Measurements from ENCODE around the gene TMEM266. TPM values are rescaled to one million over a fixed set of nuclear protein-coding genes. Genes with fewer than 3 reads are reported as not detected.

TMEM266 gene
- total RNA-seq, 2 experiments from 2014 or later = not detected

DNA sequence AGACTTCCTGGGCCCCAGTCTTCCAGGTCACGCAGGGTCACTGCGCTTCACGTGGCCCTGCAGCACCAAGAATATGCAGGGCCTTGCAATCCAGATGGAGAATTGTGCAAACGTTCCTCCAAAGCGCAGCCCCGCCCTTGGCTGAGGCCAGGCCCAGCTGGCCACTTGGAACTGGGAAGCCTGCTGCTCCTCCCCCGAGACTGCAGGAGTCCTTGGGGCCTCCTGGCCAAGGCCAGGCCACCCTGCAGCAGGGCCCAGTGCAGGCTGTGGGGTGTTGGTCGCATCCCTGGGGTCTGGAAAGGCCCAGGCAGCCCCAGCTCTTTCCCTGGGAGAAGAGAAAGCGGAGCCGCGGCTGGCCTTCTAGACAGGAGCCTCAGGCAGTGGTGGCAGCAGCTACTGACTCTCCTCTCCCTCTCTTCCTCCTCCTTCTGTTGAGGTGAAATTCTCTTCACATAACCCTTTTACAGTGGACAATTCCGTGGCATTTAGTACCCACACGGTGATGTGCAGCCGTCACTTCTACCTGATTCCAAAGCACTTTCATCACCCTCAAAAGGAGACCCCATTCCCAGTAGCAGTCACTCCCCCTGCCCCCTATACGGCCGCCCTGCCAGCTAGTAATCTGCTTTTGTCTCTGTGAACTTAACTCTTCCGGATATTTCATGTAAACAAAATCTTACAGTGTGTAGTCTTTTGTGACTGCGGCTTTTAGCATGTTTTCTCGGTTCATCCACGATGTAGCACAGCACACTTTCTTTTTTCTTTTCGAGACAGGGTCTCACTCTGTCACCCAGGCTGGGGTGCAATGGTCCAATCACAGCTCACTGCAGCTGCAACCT, 103.9 kb downstream of the TMEM266 start:
- Histone ChIP-seq H3K4me3 (ENCODE audit: low read length) (no peak overlapping the region), H3K9me3 (ENCODE audit: control insufficient read depth in 1 of 2, insufficient read depth in 1 of 2, low read length in 2 of 2) (no peaks in the 10 kb centered on the region), H3K36me3 (ENCODE audit: insufficient read depth, low read length) (no peaks in the 10 kb centered on the region), H3K4me1 (ENCODE audit: insufficient read depth, low read length) (no peaks in the 10 kb centered on the region), H3K27ac (ENCODE audit: low read depth in 1 of 2, low read length in 2 of 2) (no peak overlapping the region), H3K27me3 (ENCODE audit: control insufficient read depth in 1 of 2, insufficient read depth in 2 of 2, low read length in 2 of 2) (no peaks in the 10 kb centered on the region)
- no peak for TF ChIP-seq CTCF (IDR thresholded peaks at IDR 0.05)
- Mint-ChIP-seq H3K36me3 (ENCODE audit: low read depth) (no peaks in the 10 kb centered on the region), H3K27me3 (no peaks in the 10 kb centered on the region), H3K4me3 (no peak overlapping the region), H3K9me3 (no peaks in the 10 kb centered on the region), H3K27ac (no peak overlapping the region), H3K4me1 (ENCODE audit: low read depth) (no peaks in the 10 kb centered on the region)
- intact Hi-C loops (cut with DNase I, micrococcal nuclease) = no loop called here
- POLR2A ChIA-PET = no interaction called here
- ATAC-seq (ENCODE audit: poor library complexity) (no peak), DNase-seq (no peak)
- CTCF ChIA-PET = no interaction called here

- no peaks in the 10 kb centered on the region for H3K4me1 Mint-ChIP-seq (ENCODE audit: low read depth)
- Histone ChIP-seq H3K4me3 (ENCODE audit: low read length) (no peak overlapping the region), H3K36me3 (ENCODE audit: insufficient read depth, low read length) (no peaks in the 10 kb centered on the region), H3K9me3 (ENCODE audit: control insufficient read depth in 1 of 2, insufficient read depth in 1 of 2, low read length in 2 of 2) (no peaks in the 10 kb centered on the region), H3K27me3 (ENCODE audit: control insufficient read depth in 1 of 2, insufficient read depth in 2 of 2, low read length in 2 of 2) (no peaks in the 10 kb centered on the region), H3K4me1 (ENCODE audit: insufficient read depth, low read length) (no peaks in the 10 kb centered on the region), H3K27ac (ENCODE audit: low read depth in 1 of 2, low read length in 2 of 2) (no peak overlapping the region)
- no peak for DNase-seq
- no peak overlapping the region for H3K27ac Mint-ChIP-seq
- ChIA-PET POLR2A (no interaction called here), CTCF (no interaction called here)
- H3K27me3 Mint-ChIP-seq = no peaks in the 10 kb centered on the region
- H3K36me3 Mint-ChIP-seq (ENCODE audit: low read depth) = no peaks in the 10 kb centered on the region
- no peaks in the 10 kb centered on the region for H3K9me3 Mint-ChIP-seq
- no peak for ATAC-seq (ENCODE audit: poor library complexity)
- no peak for TF ChIP-seq CTCF (IDR thresholded peaks at IDR 0.05)
- H3K4me3 Mint-ChIP-seq = no peak overlapping the region
- intact Hi-C loops (cut with DNase I, micrococcal nuclease) = no loop called here
These were observed 104.8 kb downstream of the TMEM266 start for GRCh38 chr15:76164602-76165001.

- ChIA-PET CTCF (no interaction called here), POLR2A (no interaction called here)
- H3K27me3 Mint-ChIP-seq = no peaks in the 10 kb centered on the region
These were observed 106.2 kb downstream of the TMEM266 start for GRCh38 chr15:76165951-76166350.

More at GRCh38 chr15:76165951-76166350, 106.2 kb downstream of the TMEM266 start:
- DNase-seq = no peak
- TF ChIP-seq CTCF (IDR thresholded peaks at IDR 0.05) = no peak
- Mint-ChIP-seq H3K27ac (no peak overlapping the region), H3K4me1 (ENCODE audit: low read depth) (no peaks in the 10 kb centered on the region), H3K4me3 (no peak overlapping the region), H3K9me3 (no peaks in the 10 kb centered on the region), H3K36me3 (ENCODE audit: low read depth) (no peaks in the 10 kb centered on the region)
- Histone ChIP-seq H3K27me3 (ENCODE audit: control insufficient read depth in 1 of 2, insufficient read depth in 2 of 2, low read length in 2 of 2) (no peaks in the 10 kb centered on the region), H3K4me3 (ENCODE audit: low read length) (no peak overlapping the region), H3K36me3 (ENCODE audit: insufficient read depth, low read length) (no peaks in the 10 kb centered on the region), H3K27ac (ENCODE audit: low read depth in 1 of 2, low read length in 2 of 2) (no peak overlapping the region), H3K9me3 (ENCODE audit: control insufficient read depth in 1 of 2, insufficient read depth in 1 of 2, low read length in 2 of 2) (peaks cover 0 to 2% of the 10 kb centered on the region in 2 experiments), H3K4me1 (ENCODE audit: insufficient read depth, low read length) (no peaks in the 10 kb centered on the region)
- intact Hi-C loops (cut with DNase I, micrococcal nuclease) = no loop called here
- no peak for ATAC-seq (ENCODE audit: poor library complexity)

Measured in CD4-positive, alpha-beta T cell (primary cell).